BJ (cell line): Measurements from ENCODE around the gene PLEKHA5. TPM values are rescaled to one million over a fixed set of nuclear protein-coding genes. Genes with fewer than 3 reads are reported as not detected.

Experiments
- CTCF ChIA-PET: fragments of 350-600 bp; formaldehyde crosslinking; extraction: SDS; loops from one replicate; lab custom pipeline; 2021; ENCODE audit warnings: antibody characterized with exemption, inconsistent platforms; lab: Yijun Ruan, JAX
- POLR2A ChIA-PET: fragments of 300-600 bp; sonication (Branson Sonifier 250); formaldehyde crosslinking; extraction: SDS; loops from one replicate; lab custom pipeline; 2021; ENCODE audit warnings: antibody characterized with exemption; lab: Charles Lee
- DNase-seq: peaks from one replicate; pipeline ENCODE4 v3.0.0-alpha.2; 2011; ENCODE audit warnings: low read depth
- H3K27me3 ChIP-seq: 2 replicates; pipeline ENCODE4 v1.6.0; 2011; ENCODE audit warnings: low read length; ENCODE audit not compliant: control insufficient read depth, insufficient read depth
- H3K36me3 ChIP-seq: 2 replicates; pipeline ENCODE4 v1.5.1; 2011; ENCODE audit warnings: low read length; ENCODE audit not compliant: control insufficient read depth, insufficient read depth
- H3K4me3 ChIP-seq: 2 replicates; pipeline ENCODE4 v1.5.1; 2011; ENCODE audit warnings: low read depth, mild to moderate bottlenecking, control low read depth, low read length
- polyA plus RNA-seq: library from polyadenylated mRNA; depleted of rRNA; stranded (reverse); fragments of >200 nt; gene quantifications from 2 replicates; pipeline ENCODE4 v1.2.3, GENCODE V29; 2011
- TF ChIP-seq, protein P1 (sequence below): IDR thresholded peaks from 2 replicates; pipeline ENCODE4 v1.5.1; 2011; ENCODE audit warnings: low read depth, mild to moderate bottlenecking, control low read depth, inconsistent platforms, low read length, moderate library complexity; ENCODE audit not compliant: insufficient read depth

PLEKHA5 gene
- polyA plus RNA-seq, 1 experiment, result 5.8 TPM

DNA sequence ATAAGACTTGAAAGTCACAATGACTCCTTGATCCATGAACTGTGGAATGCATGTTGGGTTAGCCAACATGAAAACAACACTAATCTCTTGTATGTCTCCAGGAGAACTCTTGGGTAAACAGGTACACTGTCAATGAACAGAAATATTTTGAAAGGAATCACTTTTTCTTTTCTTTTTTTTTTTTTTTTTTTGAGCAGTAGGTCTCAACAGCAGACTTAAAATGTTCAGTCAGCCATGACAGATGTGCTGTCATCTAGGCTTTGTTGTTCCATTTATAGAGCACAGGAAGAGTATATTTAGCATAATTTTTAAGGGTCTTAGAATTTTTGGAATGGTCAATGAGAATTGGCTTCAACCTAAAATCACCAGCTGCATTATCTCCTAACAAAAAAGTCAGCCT is 2.3 kb upstream of the PLEKHA5 start:
- Histone ChIP-seq H3K36me3 (no peaks in the 10 kb centered on the region), H3K27me3 (no peaks in the 10 kb centered on the region), H3K4me3 (no peak overlapping the region)
- ChIA-PET CTCF (no interaction called here), POLR2A (no interaction called here)
- DNase-seq, result no peak
- TF ChIP-seq, protein P1, sequence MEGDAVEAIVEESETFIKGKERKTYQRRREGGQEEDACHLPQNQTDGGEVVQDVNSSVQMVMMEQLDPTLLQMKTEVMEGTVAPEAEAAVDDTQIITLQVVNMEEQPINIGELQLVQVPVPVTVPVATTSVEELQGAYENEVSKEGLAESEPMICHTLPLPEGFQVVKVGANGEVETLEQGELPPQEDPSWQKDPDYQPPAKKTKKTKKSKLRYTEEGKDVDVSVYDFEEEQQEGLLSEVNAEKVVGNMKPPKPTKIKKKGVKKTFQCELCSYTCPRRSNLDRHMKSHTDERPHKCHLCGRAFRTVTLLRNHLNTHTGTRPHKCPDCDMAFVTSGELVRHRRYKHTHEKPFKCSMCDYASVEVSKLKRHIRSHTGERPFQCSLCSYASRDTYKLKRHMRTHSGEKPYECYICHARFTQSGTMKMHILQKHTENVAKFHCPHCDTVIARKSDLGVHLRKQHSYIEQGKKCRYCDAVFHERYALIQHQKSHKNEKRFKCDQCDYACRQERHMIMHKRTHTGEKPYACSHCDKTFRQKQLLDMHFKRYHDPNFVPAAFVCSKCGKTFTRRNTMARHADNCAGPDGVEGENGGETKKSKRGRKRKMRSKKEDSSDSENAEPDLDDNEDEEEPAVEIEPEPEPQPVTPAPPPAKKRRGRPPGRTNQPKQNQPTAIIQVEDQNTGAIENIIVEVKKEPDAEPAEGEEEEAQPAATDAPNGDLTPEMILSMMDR, result no peak

DNA sequence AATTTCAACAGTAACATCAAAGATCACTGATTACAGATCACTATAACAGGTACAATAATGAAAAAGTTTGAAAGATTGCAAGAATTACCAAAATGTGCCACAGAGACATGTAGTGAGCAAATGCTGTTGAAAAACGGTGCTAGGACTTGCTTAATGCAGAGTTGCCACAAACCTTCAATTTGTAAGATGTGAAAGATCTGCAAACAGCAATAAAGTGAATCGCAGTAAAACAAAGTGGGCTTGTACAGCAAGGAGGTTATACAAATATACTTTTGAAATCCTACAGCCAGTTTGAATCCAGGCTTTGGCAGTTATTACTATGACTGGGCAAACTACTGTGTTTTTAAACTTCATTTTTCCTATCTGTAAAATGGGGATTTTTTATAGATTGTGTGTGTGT is 1.0 kb upstream of the PLEKHA5 start:
- CTCF ChIA-PET, result no interaction called here
- POLR2A ChIA-PET, result interaction anchor here (0.6 to 0.7 kb wide), 2 partner anchors 11 to 19 kb away, joined by 4 to 6 read pairs; no protein-coding TSS in a partner anchor
- no peak for DNase-seq
- Histone ChIP-seq H3K36me3 (no peaks in the 10 kb centered on the region), H3K4me3 (no peak overlapping the region), H3K27me3 (no peaks in the 10 kb centered on the region)
- TF ChIP-seq, protein P1, result no peak

DNA sequence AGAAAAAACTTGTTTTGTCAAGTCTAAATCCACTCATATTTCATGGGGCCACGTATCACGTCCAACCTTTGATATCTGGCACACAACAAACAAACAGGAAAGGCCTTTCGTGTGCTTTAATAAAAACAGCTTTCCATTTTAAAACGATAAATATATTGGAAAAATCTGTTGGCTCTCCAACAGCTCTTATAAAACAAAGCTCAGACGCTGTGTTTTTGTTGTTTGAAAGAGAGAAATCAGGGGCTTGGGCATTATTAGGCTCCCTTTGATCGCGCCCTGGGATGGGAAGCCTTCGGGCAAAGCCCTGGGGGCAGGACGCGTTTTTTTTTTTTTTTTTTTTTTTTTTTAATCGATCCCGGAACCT is 429 bp upstream of the PLEKHA5 start:
- Histone ChIP-seq H3K36me3 (no peaks in the 10 kb centered on the region), H3K27me3 (no peaks in the 10 kb centered on the region), H3K4me3 (peak overlapping the region; percentile 38)
- POLR2A ChIA-PET, result interaction anchor here (0.6 to 0.7 kb wide), 2 partner anchors 10 to 19 kb away, joined by 4 to 6 read pairs; no protein-coding TSS in a partner anchor
- TF ChIP-seq, protein P1, result no peak
- DNase-seq, result no peak
- CTCF ChIA-PET, result interaction anchor here (0.6 kb wide), 1 partner anchor 64 kb away, joined by 3 read pairs; no protein-coding TSS in a partner anchor

DNA sequence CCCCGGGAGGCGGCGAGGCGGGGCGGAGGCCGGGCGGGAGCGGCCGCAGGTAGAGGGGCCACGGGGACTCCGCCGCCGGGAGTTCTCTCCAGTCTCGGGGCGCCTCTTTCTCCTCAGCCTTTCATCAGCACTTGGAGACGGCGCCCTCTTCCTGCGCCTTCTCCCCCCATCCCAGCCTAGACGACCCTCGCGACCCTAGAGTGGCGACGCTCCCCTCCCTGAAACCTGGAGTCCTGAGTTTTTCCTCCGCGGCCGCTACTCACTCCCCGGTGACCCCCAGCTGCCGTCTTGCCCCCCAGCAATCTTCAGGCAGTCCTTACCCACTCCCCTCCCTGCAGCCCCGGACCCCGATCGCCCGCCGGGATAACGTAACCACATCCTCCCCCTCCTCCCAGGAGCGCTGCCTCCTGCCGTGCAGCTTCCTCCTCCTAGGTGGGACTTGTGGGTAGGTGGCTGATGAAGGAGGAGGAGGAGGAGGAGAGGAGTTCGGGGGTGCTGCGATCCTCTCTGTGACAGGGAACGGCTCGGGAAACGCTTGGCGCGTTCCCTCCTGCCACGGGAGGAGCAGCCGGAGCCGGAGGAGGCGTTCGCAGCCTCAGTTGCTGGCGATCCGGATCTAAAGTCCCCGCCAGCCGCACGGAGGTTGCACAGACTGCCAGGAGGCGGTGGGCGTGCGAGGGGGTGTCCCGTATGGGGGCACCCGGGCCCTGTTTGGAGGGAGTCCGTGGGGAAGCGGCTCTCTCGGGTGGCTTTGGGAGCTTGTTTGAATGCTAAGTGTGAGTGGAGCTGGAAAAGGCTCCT is 891 bp downstream of the PLEKHA5 start:
- DNase-seq, result no peak
- POLR2A ChIA-PET, result no interaction called here
- CTCF ChIA-PET, result interaction anchor here (0.7 to 2.1 kb wide), 4 partner anchors 53 to 881 kb away, joined by 3 to 6 read pairs (median 4); no protein-coding TSS in a partner anchor
- no peaks in the 10 kb centered on the region for H3K36me3 ChIP-seq
- TF ChIP-seq, protein P1, result no peak
- H3K4me3 ChIP-seq, result peak overlapping the region; percentile 97
- H3K27me3 ChIP-seq, result no peaks in the 10 kb centered on the region

DNA sequence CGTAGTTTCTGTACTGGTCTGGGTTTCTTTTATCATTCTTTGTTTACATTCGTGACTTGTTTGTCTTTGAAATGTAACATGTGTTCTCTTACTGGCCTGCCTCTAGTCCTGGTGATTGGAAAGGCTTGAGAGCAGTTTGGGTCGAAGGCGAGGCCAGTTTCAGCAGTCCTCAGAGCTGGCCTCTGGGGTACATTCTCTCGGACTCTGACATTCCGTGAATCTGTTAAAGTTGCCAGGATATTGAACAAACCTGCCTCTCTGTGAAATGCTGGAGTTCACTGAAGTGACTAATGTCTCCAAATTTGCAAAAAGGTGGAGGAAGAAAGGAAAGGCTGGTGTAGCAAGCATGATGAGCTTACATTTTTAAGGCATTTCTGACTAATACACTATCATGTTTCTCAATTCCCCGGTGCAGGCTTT is 1.5 kb downstream of the PLEKHA5 start:
- H3K36me3 ChIP-seq, result no peaks in the 10 kb centered on the region
- POLR2A ChIA-PET, result no interaction called here
- TF ChIP-seq, protein P1, result no peak
- H3K4me3 ChIP-seq, result peak overlapping the region; percentile 97
- CTCF ChIA-PET, result interaction anchor here (0.7 to 2.1 kb wide), 4 partner anchors 52 to 881 kb away, joined by 3 to 6 read pairs (median 4); no protein-coding TSS in a partner anchor
- no peak for DNase-seq
- no peaks in the 10 kb centered on the region for H3K27me3 ChIP-seq
